Measurements from ENCODE around the gene EPB41L1.

Gene EPB41L1

DNA sequence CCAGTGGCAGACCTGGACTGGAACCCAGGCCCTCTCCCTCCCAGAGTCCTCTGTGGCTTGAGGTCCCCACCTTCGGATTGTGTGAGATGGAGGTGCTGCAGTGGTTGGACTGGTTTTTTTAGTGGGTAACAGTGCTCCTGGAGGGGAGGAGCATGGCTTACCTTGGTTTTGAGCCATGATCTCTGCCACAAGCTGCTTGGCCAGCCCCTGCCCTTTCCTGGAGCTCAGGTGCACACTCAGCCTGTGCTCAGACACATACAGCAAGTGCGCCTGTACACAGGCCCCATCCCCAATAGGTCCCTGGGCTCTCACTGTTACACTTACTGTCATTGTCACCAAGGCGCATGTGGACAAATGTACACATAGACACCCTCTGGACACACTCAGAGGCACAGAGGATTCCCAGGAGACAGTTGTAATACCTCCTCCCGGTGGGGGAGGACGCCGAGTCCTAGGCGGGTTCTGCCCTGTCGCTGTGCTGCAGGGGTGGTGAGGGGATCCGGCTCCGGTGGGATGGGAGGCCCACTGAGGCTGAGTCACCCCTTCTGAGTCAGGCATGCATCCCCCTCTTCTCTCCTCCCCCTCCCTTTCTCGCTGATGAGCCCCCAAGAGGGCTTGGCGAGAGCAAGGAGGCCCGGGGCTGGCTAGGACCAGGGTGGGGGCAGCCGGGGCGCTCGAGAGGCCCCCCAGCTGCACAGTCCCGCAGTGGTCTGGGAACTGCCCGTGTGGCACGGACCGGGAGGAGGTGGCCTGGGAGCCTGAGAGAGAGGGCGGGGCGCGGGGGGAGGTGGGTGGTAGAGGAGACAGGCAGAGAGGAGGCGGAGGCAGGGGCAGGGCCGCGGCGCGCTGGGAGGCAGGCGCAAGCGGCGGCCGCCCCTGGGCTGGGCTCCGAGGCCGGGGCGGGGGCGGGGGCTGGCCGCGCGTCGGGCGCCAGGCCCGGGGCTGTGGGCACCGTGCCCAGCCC is 522 bp upstream of the EPB41L1 start:
- peaks cover 33% of the 10 kb centered on the region for H3K27me3 Mint-ChIP-seq (ENCODE audit: low read depth)
- no peaks in the 10 kb centered on the region for H3K9me3 Mint-ChIP-seq
- no peak overlapping the region for H3K27ac Mint-ChIP-seq
- H3K36me3 Mint-ChIP-seq (ENCODE audit: low read depth), result no peaks in the 10 kb centered on the region
- peaks cover 2% of the 10 kb centered on the region for H3K4me1 Mint-ChIP-seq (ENCODE audit: low read depth)
- peak; percentile 20 for DNase-seq (ENCODE audit: low spot score)
- H3K4me3 Mint-ChIP-seq, result no peak overlapping the region

DNA sequence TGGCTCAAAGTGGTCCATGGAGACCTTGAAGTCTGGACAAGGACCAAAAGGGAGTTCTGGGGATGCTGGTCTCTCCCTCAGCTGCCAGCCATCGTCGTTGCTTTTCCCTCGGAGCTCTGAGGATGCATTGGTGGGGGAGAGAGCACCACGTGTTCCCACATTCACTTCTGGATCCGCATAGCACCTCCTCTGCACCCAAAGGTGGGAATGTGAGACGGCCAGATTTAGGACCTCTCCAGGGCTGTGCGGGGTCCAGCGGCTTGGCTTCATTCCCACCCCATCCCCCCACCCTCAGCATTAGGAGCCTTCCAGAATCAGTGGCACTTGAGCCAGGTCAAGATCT is 1.1 kb downstream of the EPB41L1 start:
- no peak overlapping the region for H3K27ac Mint-ChIP-seq
- no peaks in the 10 kb centered on the region for H3K9me3 Mint-ChIP-seq
- no peaks in the 10 kb centered on the region for H3K36me3 Mint-ChIP-seq (ENCODE audit: low read depth)
- peaks cover 31% of the 10 kb centered on the region for H3K27me3 Mint-ChIP-seq (ENCODE audit: low read depth)
- DNase-seq (ENCODE audit: low spot score), result no peak
- no peak overlapping the region for H3K4me3 Mint-ChIP-seq
- H3K4me1 Mint-ChIP-seq (ENCODE audit: low read depth), result peaks cover 2% of the 10 kb centered on the region

DNA sequence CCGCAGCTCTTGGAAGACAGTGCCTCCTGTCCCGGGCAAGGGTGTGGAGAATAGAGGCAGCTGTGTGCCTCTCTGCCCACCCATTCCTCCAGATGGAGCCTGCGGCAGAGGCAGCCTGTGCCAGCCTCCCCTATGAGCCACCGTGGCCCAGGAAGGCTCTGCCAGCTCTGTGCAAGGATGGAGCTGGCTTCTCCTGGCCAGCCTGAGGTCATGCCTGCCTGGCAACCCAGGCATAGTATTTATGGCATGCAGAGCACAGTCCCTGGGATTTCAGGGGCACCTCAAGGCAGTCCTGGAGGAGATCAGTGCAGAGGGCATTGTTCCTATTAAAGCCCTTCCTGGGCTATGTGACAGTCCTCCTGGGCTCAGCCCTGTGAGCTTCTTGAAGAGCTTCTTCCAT is 1.5 kb downstream of the EPB41L1 start:
- Mint-ChIP-seq H3K4me3 (no peak overlapping the region), H3K27ac (no peak overlapping the region), H3K4me1 (ENCODE audit: low read depth) (peaks cover 2% of the 10 kb centered on the region), H3K27me3 (ENCODE audit: low read depth) (peaks cover 31% of the 10 kb centered on the region), H3K36me3 (ENCODE audit: low read depth) (no peaks in the 10 kb centered on the region), H3K9me3 (no peaks in the 10 kb centered on the region)
- no peak for DNase-seq (ENCODE audit: low spot score)

DNA sequence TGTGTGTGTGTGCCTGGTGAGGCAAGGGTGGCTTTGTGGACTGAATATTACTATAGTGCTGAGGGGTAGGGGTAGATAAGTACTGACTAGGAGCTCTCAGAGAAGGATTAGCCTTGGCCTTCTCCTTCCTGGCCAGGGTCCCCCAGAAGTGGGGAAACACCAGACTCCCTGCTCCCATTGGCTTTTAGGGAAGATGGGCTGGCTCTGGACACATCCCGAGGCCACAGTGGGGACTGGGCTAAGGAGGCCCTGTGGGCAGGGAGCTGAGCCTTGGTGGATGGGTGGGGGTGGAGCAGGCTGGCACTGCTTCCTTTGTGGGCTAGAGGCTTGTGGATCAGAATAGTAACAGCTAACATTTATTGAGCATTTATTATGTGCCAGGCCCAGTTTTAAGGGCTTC is 3.1 kb downstream of the EPB41L1 start:
- Mint-ChIP-seq H3K27ac (no peak overlapping the region), H3K27me3 (ENCODE audit: low read depth) (peaks cover 28% of the 10 kb centered on the region), H3K9me3 (no peaks in the 10 kb centered on the region), H3K36me3 (ENCODE audit: low read depth) (no peaks in the 10 kb centered on the region), H3K4me3 (no peak overlapping the region), H3K4me1 (ENCODE audit: low read depth) (peaks cover 2% of the 10 kb centered on the region)
- no peak for DNase-seq (ENCODE audit: low spot score)

DNA sequence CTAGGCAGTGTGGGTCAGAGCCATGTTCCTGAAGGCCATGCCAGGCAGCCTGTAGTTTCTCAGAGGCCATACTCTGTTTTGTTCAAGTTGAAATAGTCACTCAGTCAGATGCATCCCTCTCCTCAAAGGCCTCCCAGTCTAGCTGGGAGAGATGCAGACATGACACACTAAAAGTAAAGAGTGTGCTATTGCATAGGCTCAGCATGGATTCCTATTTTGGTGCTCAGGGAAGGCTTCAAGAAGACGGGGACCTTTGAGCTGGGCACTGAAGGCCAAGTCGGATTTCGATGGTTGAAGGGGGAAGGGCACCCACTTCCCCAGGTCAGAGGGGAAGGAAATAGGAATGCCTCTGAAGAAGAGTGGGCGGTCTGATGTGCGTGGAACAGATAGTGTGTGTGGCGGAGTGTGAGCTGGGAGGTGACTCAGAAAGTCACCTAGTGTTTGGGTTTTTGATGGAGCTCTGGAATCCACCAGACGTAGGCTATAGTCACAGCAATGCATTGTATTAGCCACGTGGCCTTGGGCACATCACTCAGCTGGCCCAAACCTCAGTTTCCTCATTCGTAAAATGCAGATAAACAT is 3.7 kb downstream of the EPB41L1 start:
- Mint-ChIP-seq H3K27ac (no peak overlapping the region), H3K27me3 (ENCODE audit: low read depth) (peaks cover 22% of the 10 kb centered on the region), H3K36me3 (ENCODE audit: low read depth) (no peaks in the 10 kb centered on the region), H3K4me3 (no peak overlapping the region), H3K4me1 (ENCODE audit: low read depth) (peaks cover 2% of the 10 kb centered on the region), H3K9me3 (no peaks in the 10 kb centered on the region)
- no peak for DNase-seq (ENCODE audit: low spot score)

DNA sequence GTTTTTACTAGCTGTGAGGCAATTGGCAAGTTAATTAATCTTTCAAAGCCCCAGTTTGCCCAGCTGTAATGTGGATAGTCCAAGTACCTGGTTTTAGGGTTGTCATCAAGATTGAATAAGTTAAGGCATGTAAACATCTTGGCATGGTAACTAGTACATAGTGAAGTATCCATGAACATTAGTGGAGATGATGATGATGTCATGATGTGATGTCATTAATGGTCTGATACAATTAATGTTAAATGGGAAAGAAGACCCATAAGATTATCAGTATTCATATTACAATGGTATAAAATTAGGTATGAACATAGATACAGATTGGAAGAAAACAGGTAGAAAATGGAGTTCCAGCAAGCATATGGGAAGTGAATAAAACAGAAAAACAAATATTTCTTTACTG is 5.3 kb downstream of the EPB41L1 start:
- no peaks in the 10 kb centered on the region for H3K36me3 Mint-ChIP-seq (ENCODE audit: low read depth)
- DNase-seq (ENCODE audit: low spot score), result no peak

DNA sequence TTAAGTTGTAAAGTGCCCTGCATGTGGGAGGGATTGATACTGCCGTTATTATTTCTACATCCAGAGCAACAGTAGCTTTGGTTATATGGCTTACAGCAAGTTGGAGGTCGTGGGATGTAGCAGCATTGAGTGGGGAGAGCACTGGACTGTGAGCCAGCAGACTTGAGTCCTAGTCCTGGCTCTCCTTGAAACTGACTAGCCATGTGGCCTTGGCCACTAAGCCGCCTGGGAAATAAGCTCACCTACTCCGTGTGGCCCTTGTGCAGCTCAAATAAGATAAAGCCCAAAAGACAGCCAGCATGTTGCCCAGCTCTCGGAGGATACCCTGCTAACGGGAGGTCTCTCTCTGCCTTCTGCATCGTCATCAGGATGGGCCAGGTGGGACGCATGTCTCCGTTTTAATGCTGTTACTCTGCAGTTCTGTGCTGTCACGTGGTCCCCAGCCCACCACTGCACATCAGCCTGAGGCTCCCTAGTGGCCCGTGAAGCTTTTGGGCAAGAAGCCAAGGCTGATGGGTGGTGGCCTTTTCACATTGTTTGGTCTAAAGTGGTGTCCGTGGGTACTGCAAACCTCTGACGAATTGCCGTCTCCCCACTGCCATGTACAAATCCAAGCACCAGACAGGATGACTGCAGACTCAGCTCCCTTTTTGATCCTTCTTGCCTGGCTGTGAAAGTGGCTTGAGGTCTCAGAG is 7.9 kb downstream of the EPB41L1 start:
- no peaks in the 10 kb centered on the region for H3K9me3 Mint-ChIP-seq
- no peak overlapping the region for H3K4me3 Mint-ChIP-seq
- no peaks in the 10 kb centered on the region for H3K36me3 Mint-ChIP-seq (ENCODE audit: low read depth)
- peaks cover 2% of the 10 kb centered on the region for H3K27me3 Mint-ChIP-seq (ENCODE audit: low read depth)
- no peak overlapping the region for H3K27ac Mint-ChIP-seq
- H3K4me1 Mint-ChIP-seq (ENCODE audit: low read depth), result no peaks in the 10 kb centered on the region
- no peak for DNase-seq (ENCODE audit: low spot score)

More for the DNA sequence above, 5.3 kb downstream of the EPB41L1 start:
- Mint-ChIP-seq H3K4me3 (no peak overlapping the region), H3K27me3 (ENCODE audit: low read depth) (peaks cover 13% of the 10 kb centered on the region), H3K4me1 (ENCODE audit: low read depth) (peaks cover 2% of the 10 kb centered on the region), H3K27ac (no peak overlapping the region), H3K9me3 (no peaks in the 10 kb centered on the region)

DNA sequence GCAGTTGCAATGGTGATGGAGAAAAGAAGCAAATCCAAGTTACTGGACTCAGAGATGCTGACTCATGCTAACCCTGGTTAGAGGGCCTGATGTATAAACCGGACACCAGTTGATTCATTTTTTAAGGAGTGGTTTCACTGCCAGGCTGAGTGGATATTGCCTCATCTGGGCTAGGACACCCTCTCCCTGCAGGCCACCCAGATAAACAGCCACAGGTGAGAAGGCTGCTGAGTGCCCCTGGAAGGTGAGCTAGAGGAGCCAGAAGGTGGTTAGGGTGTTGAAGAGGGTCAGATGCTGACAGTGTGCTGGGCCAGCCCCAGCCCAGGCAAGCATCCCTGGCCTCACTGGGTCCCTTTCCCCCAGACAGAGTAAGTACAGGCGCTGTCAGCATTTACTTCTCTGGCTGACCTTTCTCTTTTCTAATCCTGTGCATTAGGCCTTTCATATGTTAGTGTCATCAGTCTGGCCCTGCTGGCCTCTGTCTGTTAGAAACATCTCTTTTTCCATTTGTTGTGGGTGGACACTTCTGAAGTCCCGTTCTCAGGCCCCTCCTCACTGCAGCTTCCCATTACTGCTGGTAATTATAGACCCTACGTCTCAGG is 13.5 kb downstream of the EPB41L1 start:
- Mint-ChIP-seq H3K4me1 (ENCODE audit: low read depth) (peaks cover under 1% of the 10 kb centered on the region), H3K27me3 (ENCODE audit: low read depth) (peaks cover under 1% of the 10 kb centered on the region), H3K27ac (no peak overlapping the region), H3K9me3 (no peaks in the 10 kb centered on the region), H3K36me3 (ENCODE audit: low read depth) (no peaks in the 10 kb centered on the region), H3K4me3 (no peak overlapping the region)
- DNase-seq (ENCODE audit: low spot score), result no peak

DNA sequence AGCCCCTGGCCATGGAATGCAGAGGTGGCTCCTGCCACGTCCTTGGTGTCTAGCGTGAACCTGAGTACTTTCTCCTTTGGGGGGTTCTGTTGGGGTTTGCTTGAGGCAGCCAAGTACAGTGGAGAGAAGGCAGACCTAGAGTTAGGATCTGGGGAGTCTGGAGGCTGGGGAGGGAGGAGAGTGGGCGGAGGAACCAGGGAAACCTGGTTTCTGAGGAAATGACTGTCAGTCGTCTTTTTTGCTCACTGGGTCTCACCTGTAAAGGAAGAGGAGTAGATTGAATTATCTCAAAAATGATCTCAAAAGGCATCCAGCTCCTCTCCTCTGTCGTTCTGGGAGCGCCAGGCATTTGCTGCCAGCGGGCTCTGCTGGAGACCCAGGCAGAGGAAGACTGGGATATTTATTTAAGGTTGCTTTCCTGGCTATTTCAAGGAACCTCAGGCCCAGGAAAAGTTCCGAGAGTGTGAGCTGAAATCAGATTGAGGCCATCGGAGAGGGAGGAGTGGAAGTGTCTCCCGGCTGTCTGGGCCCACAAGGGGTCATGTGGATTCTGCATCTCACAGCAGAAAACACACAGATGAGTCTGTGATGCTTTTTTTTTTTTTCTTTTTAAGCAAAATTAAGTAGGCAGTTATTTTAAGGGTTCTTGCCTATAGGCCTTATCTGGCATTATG is 16.1 kb downstream of the EPB41L1 start:
- H3K36me3 Mint-ChIP-seq (ENCODE audit: low read depth), result no peaks in the 10 kb centered on the region
- no peak overlapping the region for H3K4me3 Mint-ChIP-seq

DNA sequence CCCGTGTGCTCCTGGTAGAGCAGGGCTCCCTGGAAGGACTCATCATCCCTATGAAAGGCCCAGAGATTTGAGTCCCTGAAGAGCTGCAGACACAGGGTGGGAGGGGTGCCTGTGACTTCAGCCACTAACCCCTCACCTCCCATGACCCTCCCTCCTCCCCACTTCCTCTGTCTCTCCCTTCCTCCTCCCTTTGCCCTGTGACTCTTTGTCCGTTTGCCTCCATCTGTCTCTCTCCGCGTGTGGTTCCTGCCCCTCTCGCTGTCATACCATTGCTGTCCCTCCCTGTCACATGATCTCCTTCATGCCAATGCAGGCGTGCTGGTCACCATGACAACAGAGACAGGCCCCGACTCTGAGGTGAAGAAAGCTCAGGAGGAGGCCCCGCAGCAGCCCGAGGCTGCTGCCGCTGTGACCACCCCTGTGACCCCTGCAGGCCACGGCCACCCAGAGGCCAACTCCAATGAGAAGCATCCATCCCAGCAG is 19.0 kb downstream of the EPB41L1 start:
- no peak overlapping the region for H3K4me3 Mint-ChIP-seq
- H3K4me1 Mint-ChIP-seq (ENCODE audit: low read depth), result peaks cover 6% of the 10 kb centered on the region
- DNase-seq (ENCODE audit: low spot score), result no peak
- H3K27me3 Mint-ChIP-seq (ENCODE audit: low read depth), result peaks cover 5% of the 10 kb centered on the region
- no peaks in the 10 kb centered on the region for H3K36me3 Mint-ChIP-seq (ENCODE audit: low read depth)
- no peaks in the 10 kb centered on the region for H3K9me3 Mint-ChIP-seq
- H3K27ac Mint-ChIP-seq, result peak overlapping the region; percentile 57

More for the DNA sequence above, 16.1 kb downstream of the EPB41L1 start:
- H3K9me3 Mint-ChIP-seq, result no peaks in the 10 kb centered on the region
- no peak overlapping the region for H3K27ac Mint-ChIP-seq
- H3K4me1 Mint-ChIP-seq (ENCODE audit: low read depth), result peaks cover 6% of the 10 kb centered on the region
- no peak for DNase-seq (ENCODE audit: low spot score)
- peaks cover 5% of the 10 kb centered on the region for H3K27me3 Mint-ChIP-seq (ENCODE audit: low read depth)

DNA sequence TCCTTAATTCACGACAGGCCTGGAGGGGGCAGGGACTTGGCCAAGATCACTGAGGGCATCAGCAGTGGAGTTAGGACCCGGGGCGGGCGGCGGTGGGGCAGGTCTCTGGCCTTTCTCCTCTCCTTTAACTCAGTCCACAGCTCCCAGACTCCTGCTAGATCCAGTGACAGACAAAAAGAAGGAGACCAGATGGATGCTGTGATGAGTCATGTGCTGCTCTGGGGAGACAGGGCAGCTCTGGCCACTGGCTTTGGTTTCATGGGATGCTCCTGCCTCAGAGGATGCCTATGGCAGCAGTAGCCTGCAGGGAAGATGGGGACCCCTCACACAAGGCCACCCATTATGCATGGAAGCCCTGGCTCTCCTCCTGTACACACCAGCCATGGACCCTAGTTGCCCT is 20.5 kb downstream of the EPB41L1 start:
- DNase-seq (ENCODE audit: low spot score), result no peak
- Mint-ChIP-seq H3K9me3 (no peaks in the 10 kb centered on the region), H3K4me1 (ENCODE audit: low read depth) (peaks cover 6% of the 10 kb centered on the region), H3K36me3 (ENCODE audit: low read depth) (no peaks in the 10 kb centered on the region), H3K27ac (no peak overlapping the region), H3K27me3 (ENCODE audit: low read depth) (peaks cover 5% of the 10 kb centered on the region), H3K4me3 (no peak overlapping the region)

DNA sequence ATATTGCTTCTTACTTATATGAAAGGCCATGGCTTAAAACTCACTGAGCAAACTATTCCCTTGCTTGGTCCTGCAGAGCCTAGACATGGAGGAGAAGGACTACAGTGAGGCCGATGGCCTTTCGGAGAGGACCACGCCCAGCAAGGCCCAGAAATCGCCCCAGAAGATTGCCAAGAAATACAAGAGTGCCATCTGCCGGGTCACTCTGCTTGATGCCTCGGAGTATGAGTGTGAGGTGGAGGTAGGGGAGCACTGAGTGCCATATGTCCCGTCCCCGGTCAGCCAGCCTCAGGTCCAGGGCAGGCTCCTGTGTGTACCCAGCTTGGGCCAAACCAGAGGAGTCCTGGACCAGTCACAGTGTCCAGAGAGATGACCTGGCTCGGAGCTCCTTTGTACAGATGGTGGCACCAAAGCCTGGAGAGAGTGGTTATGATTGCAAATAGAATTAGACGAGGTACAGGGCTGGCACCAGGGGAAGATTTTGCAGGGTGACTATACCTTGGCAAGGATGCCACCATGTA is 21.0 kb downstream of the EPB41L1 start:
- peaks cover 6% of the 10 kb centered on the region for H3K4me1 Mint-ChIP-seq (ENCODE audit: low read depth)
- no peak overlapping the region for H3K27ac Mint-ChIP-seq
- DNase-seq (ENCODE audit: low spot score), result no peak
- H3K36me3 Mint-ChIP-seq (ENCODE audit: low read depth), result no peaks in the 10 kb centered on the region
- H3K27me3 Mint-ChIP-seq (ENCODE audit: low read depth), result peaks cover 5% of the 10 kb centered on the region
- no peak overlapping the region for H3K4me3 Mint-ChIP-seq
- no peaks in the 10 kb centered on the region for H3K9me3 Mint-ChIP-seq

DNA sequence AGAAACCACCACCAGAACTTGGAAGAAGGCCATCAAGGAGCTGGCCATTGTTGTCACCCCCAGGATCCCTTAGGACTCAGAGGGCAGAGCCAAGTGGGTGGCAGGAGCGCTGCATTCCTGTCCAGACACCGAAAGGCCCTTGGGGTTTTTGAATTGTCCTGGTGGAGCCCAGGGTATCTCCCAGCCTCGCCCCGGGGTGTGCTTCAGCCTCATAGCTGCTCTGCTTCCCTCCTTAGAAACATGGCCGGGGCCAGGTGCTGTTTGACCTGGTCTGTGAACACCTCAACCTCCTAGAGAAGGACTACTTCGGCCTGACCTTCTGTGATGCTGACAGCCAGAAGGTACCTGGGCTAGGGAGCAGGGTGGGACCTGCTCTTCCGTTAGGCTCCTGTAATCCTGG is 23.2 kb downstream of the EPB41L1 start:
- no peak for DNase-seq (ENCODE audit: low spot score)
- Mint-ChIP-seq H3K27ac (no peak overlapping the region), H3K27me3 (ENCODE audit: low read depth) (peaks cover 5% of the 10 kb centered on the region), H3K4me1 (ENCODE audit: low read depth) (peaks cover 6% of the 10 kb centered on the region), H3K36me3 (ENCODE audit: low read depth) (no peaks in the 10 kb centered on the region), H3K4me3 (no peak overlapping the region), H3K9me3 (no peaks in the 10 kb centered on the region)

Measured in T-helper 2 cell treated with Interferon-gamma antibody and Interleukin-4, amounts not matched to agents 5 μg/mL and 100 μg/mL, for 36 hours (primary cell).